Measurements from ENCODE around the gene ZSCAN31. TPM values are rescaled to one million over a fixed set of nuclear protein-coding genes. Genes with fewer than 3 reads are reported as not detected.

ZSCAN31 gene
- total and polyA plus RNA-seq, 7 donors: 3.6 to 41.7 (median 22.8) TPM

DNA sequence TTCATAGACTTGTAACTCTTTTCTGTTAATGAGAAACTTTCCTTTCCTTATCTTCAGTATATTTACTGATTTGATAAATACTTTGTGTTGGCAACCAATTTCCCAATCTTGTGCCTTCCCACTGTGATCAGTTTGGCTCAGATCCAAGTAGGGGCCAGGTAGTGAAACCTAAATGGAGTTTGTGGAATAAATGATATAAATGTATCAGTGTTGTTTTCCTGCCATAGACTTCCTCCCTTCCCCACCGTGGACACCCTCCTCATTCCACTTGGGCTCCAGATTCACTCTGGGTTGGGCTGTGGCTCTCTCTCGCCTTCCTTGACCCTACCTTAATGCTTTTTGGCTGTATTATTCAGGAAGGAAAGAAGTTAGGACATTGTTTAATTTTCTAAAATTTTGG is 15.1 kb upstream of the ZSCAN31 start:
- Histone ChIP-seq H3K4me3 (peak overlapping the region in 3 of 4 donors; percentile 64 to 78 (median 70)), H3K9me3 (no peaks in the 10 kb centered on the region), H3K36me3 (no peaks in the 10 kb centered on the region), H3K27me3 (no peaks in the 10 kb centered on the region), H3K4me1 (peaks cover 0 to 43% (median 27%) of the 10 kb centered on the region in 4 donors), H3K27ac (peak overlapping the region; percentile 49 to 94 (median 86))
- intact Hi-C loops (cut with DNase I): loop anchor here (10.0 kb wide), 5 partner anchors 126 to 876 kb away; partner anchors contain the start of genes ZNF165, ZNF184 and ZSCAN9
- DNase-seq: no peak
- WGBS, 2 donors: 71 to 72% methylated on average over 2 of the region's 2 CpGs
- TF ChIP-seq POLR2AphosphoS5 (IDR thresholded peaks at IDR 0.05) (no peak), POLR2A (IDR thresholded peaks at IDR 0.05) (no peak), EP300 (IDR thresholded peaks at IDR 0.05) (no peak)
- TF ChIP-seq, protein P1, sequence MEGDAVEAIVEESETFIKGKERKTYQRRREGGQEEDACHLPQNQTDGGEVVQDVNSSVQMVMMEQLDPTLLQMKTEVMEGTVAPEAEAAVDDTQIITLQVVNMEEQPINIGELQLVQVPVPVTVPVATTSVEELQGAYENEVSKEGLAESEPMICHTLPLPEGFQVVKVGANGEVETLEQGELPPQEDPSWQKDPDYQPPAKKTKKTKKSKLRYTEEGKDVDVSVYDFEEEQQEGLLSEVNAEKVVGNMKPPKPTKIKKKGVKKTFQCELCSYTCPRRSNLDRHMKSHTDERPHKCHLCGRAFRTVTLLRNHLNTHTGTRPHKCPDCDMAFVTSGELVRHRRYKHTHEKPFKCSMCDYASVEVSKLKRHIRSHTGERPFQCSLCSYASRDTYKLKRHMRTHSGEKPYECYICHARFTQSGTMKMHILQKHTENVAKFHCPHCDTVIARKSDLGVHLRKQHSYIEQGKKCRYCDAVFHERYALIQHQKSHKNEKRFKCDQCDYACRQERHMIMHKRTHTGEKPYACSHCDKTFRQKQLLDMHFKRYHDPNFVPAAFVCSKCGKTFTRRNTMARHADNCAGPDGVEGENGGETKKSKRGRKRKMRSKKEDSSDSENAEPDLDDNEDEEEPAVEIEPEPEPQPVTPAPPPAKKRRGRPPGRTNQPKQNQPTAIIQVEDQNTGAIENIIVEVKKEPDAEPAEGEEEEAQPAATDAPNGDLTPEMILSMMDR (IDR thresholded peaks at IDR 0.05): no peak

DNA sequence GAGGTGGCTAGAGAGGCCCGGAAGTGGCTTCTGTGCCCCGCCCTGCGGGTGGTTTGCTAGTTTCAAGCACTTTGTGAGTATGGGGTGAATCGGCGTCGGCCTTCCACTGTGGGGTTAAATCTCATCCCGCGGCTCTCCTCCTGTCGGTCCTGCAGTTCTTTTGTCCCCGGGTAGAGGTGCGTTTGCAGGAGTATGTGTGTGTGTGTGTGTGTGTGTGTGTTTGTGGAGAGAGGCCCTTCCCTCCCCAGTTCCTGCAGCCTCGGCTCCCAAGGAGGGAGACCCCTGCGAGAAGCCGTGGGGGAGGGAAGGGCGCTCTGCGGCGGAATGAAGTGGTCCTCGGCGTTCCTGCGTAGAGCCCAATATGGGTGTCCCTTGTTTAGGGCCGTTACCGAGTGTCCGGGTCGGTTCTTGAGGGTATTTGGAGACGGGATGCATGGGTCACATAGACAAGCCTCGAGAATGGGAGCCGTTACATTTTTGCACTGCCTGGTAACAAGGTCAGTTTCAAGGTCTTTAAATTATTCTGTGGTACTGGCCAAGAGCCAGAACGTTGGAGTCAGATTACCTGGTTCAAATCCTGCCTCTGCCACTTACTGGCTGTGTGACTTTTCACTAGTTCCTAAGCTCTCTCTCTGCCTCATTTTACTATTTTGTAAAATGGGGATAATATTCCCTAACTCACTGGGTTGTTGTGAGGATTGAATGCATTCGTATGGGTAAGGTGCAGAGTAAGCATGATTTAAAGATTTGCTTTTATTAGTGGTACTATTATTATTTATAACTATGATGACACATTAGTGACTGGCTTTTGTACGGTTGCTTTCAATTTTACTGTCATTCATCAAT is 14.2 kb upstream of the ZSCAN31 start, which contains the start of gene ZKSCAN3:
Gene ZKSCAN3, plus strand, starts transcription at position 56 of the 846 bp plus-strand sequence. CDS start 9,640 bp downstream, outside the sequence.
- DNase-seq: peak; percentile 91
- 1 to 3% methylated on average over 30 of the region's 30 CpGs for WGBS, 2 donors
- Histone ChIP-seq H3K4me1 (peaks cover 0 to 38% (median 22%) of the 10 kb centered on the region in 4 donors), H3K4me3 (peak within 1 kb of the TSS; percentile 64 to 78 (median 72)), H3K36me3 (no peaks in the 10 kb centered on the region), H3K27me3 (no peaks in the 10 kb centered on the region), H3K27ac (peak within 1 kb of the TSS; percentile 80 to 94 (median 86)), H3K9me3 (no peaks in the 10 kb centered on the region)
- intact Hi-C loops (cut with DNase I): loop anchor here (10.0 kb wide), 5 partner anchors 125 to 875 kb away; partner anchors contain the start of genes ZNF165, ZNF184 and ZSCAN9
- TF ChIP-seq, protein P1 (IDR thresholded peaks at IDR 0.05): no peak
- TF ChIP-seq EP300 (IDR thresholded peaks at IDR 0.05) (no peak), POLR2A (IDR thresholded peaks at IDR 0.05) (peak in 1 of 2 donors; percentile 47), POLR2AphosphoS5 (IDR thresholded peaks at IDR 0.05) (peak; percentile 26 to 75 (median 68))

DNA sequence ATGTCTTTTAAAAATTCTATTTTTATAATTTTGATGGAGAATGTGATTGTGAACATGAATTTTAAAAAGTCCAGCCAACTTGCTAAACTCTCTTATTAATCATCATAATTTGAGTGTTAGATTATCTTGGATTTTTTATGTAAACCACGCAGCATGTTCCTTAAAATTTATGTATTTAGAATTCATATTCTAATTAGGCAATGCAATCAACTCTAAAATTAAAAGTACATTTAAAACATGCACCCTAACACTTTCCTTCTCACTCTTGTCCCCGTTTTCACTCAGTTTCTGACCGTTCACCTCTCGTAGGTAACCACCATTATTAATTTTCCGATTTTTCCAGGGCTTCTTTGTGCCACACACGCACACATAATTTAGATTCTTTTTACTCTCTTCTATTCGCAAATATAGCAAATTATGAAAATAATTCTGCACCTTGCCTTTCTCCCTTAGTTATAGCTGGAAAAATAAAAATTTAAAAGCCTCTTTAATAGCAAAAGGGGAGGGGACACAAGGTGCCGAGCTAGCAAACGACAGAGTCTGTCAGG is 13.5 kb upstream of the ZSCAN31 start:
- no peak for TF ChIP-seq EP300 (IDR thresholded peaks at IDR 0.05)
- TF ChIP-seq POLR2A (IDR thresholded peaks at IDR 0.05): no peak
- TF ChIP-seq, protein P1 (IDR thresholded peaks at IDR 0.05): no peak
- TF ChIP-seq POLR2AphosphoS5 (IDR thresholded peaks at IDR 0.05): no peak
- no peaks in the 10 kb centered on the region for H3K27me3 ChIP-seq
- no peak for DNase-seq
- H3K27ac ChIP-seq: peak overlapping the region; percentile 80 to 94 (median 86)
- H3K9me3 ChIP-seq: no peaks in the 10 kb centered on the region
- H3K4me3 ChIP-seq: peak overlapping the region; percentile 64 to 78 (median 72)
- H3K36me3 ChIP-seq: no peaks in the 10 kb centered on the region
- intact Hi-C loops (cut with DNase I): no loop called here
- peaks cover 0 to 32% (median 16%) of the 10 kb centered on the region in 4 donors for H3K4me1 ChIP-seq
- 1 to 2% methylated on average over 9 of the region's 9 CpGs for WGBS, 2 donors

DNA sequence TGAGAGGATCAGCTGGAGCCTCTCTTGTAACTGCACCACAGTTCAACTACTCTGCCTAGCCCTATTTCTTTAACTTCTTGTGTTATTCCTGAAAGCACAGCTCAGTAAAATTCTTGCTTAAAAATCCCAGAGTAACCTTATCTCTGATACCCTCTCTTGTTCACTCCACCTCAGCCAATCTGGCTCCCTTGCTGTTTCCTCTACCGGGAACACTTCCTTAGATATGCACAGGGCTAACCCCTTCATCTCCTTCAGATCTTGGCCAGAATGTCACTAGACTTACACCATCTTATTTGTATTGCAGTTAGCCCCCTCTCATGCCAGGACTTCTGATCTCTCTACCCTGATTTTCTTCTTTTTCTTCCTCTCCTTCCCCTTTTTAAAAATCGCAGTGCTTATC is 11.2 kb upstream of the ZSCAN31 start:
- Histone ChIP-seq H3K27ac (no peak overlapping the region), H3K9me3 (no peaks in the 10 kb centered on the region), H3K27me3 (no peaks in the 10 kb centered on the region), H3K4me1 (peaks cover 0 to 17% (median 15%) of the 10 kb centered on the region in 4 donors), H3K36me3 (no peaks in the 10 kb centered on the region), H3K4me3 (no peak overlapping the region)
- 21 to 36% methylated on average over 2 of the region's 2 CpGs for WGBS, 2 donors
- no peak for TF ChIP-seq POLR2AphosphoS5 (IDR thresholded peaks at IDR 0.05)
- no peak for TF ChIP-seq EP300 (IDR thresholded peaks at IDR 0.05)
- intact Hi-C loops (cut with DNase I): no loop called here
- no peak for DNase-seq

DNA sequence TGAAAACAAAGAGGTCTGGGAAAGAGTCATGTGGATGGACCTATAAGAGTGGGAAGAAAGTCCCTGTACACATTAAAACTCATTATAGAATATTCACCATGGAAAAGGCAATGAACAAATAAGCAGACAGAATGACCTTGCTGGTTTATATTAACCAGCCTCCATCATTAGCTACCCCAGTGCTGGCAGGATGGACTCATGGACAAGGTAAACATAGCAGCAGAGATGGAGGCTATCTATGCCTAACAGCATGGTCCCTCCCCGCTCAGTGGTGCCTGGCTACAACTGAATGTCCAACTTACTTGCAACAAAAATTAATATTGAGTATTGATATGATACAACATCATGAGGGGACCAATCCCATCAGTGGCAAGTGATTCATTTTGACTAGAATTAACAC is 9.3 kb upstream of the ZSCAN31 start:
- DNase-seq: no peak
- Histone ChIP-seq H3K36me3 (no peaks in the 10 kb centered on the region), H3K9me3 (no peaks in the 10 kb centered on the region), H3K27me3 (no peaks in the 10 kb centered on the region), H3K4me1 (peaks cover 0 to 8% (median under 1%) of the 10 kb centered on the region in 4 donors), H3K4me3 (no peak overlapping the region), H3K27ac (no peak overlapping the region)
- TF ChIP-seq, protein P1 (IDR thresholded peaks at IDR 0.05): no peak
- TF ChIP-seq EP300 (IDR thresholded peaks at IDR 0.05) (no peak), POLR2A (IDR thresholded peaks at IDR 0.05) (no peak), POLR2AphosphoS5 (IDR thresholded peaks at IDR 0.05) (no peak)
- WGBS, 2 donors: 90 to 92% methylated on average over 1 of the region's 1 CpG
- intact Hi-C loops (cut with DNase I): no loop called here
